ENCODE results near the gene HSP90AA1.

DNA sequence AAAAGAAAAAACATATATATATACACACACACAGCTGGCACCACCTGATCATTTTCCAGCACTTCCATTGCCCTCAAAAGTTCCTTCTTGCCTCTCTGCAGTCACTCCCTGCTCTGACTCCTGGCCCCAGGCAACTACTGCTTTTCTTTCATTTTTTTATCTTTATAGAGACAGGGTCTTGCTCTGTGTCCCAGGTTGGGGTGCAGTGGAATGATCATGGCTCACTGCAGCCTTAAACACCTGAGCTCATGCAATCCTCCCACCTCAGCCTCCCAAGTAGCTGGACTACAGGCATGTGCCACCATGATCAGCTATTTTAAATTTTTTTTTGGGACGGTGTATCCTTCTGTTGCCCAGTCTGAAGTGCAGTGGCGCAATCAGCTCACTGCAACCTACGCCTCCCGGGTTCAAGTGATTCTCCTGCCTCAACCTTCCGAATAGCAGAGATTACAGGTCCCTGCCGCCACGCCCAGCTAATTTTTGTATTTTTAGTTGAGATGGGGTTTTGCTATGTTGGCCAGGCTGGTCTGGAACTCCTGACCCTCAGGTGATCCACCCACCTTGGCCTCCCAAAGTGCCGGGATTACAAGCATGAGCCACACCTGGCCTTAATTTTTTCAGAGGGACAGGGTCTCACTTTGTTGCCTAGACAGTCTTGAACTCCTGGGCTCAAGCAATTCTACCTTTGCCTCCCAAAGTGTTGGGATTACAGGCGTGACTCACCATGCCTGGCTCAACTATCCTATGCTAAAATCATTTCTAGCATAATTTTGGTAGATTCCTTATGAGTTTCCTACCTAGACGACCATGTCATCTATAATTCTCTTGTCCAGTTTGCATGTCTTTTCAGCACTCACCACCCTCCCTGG is 7.8 kb downstream of the HSP90AA1 start:
- TF ChIP-seq POLR2A (IDR thresholded peaks at IDR 0.05): no peak
- TF ChIP-seq, protein P1, sequence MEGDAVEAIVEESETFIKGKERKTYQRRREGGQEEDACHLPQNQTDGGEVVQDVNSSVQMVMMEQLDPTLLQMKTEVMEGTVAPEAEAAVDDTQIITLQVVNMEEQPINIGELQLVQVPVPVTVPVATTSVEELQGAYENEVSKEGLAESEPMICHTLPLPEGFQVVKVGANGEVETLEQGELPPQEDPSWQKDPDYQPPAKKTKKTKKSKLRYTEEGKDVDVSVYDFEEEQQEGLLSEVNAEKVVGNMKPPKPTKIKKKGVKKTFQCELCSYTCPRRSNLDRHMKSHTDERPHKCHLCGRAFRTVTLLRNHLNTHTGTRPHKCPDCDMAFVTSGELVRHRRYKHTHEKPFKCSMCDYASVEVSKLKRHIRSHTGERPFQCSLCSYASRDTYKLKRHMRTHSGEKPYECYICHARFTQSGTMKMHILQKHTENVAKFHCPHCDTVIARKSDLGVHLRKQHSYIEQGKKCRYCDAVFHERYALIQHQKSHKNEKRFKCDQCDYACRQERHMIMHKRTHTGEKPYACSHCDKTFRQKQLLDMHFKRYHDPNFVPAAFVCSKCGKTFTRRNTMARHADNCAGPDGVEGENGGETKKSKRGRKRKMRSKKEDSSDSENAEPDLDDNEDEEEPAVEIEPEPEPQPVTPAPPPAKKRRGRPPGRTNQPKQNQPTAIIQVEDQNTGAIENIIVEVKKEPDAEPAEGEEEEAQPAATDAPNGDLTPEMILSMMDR (IDR thresholded peaks at IDR 0.05 in 8 of 11, conservative IDR thresholded peaks at IDR 0.05 in 3 of 11): no peak

Measured in spleen (tissue), 7 donors.